HepG2 (cell line): ENCODE data around the gene CALR. TPM values are rescaled to one million over a fixed set of nuclear protein-coding genes. Genes with fewer than 3 reads are reported as not detected.
A peak's percentile ranks its signal among the peaks of the same experiment; 100 is the strongest.

ENCODE experiments used
- ATAC-seq: fragments of 200-7000 bp; cut with Tn5 transposase; 3 replicates; pipeline ENCODE4 v1.9.1; 2020; ENCODE audit warnings: mild to moderate bottlenecking, moderate library complexity
- BruUV-seq: library from RNA; stranded (reverse); fragments of 400-500 nt; replicated peaks from 2 replicates; lab custom pipeline; 2021; lab: Mats Ljungman, UMichigan
- CTCF ChIA-PET: fragments of 300-600 bp; formaldehyde crosslinking; extraction: SDS; loops from one replicate; lab custom pipeline; 2021; ENCODE audit warnings: low total read pairs, inconsistent platforms, low intra/inter-chr PET ratio; lab: Yijun Ruan, JAX
- POLR2A ChIA-PET: fragments of 350-600 bp; sonication (Branson Sonifier 250); formaldehyde crosslinking; loops from one replicate; lab custom pipeline; 2020; ENCODE audit warnings: antibody characterized with exemption, inconsistent platforms; lab: Yijun Ruan, JAX
- DNase-seq: peaks from one replicate; pipeline ENCODE4 v3.0.0-alpha.2; 2015; ENCODE audit warnings: low spot score
- FAIRE-seq: peaks from 3 replicates; lab custom pipeline; 2011; peaks lifted over from hg19 to GRCh38; lab: Jason Lieb, UNC
- H2AFZ ChIP-seq: one replicate; pipeline ENCODE4 v1.6.1; 2011; ENCODE audit warnings: low read length, inconsistent platforms
- H3K27ac ChIP-seq: fragments of 300-600 bp; 3 replicates; pipeline ENCODE4 v1.8.0; 2011; ENCODE audit warnings: mixed run types, mild to moderate bottlenecking, mixed read lengths, low read length, inconsistent platforms; ENCODE audit not compliant: insufficient read depth; ENCODE audit errors: extremely low read length
- H3K27me3 ChIP-seq, 2 experiments: fragments of 200-600 bp in 1 of 2; 2 replicates in 1 of 2; 3 replicates in 1 of 2; pipeline versions ENCODE4 v1.6.0 to v1.8.0; 2011; ENCODE audit warnings: low read length in 2 of 2, mild to moderate bottlenecking in 2 of 2, moderate library complexity in 2 of 2, inconsistent platforms in 1 of 2; ENCODE audit not compliant: insufficient read depth in 2 of 2, control insufficient read depth in 1 of 2
- H3K36me3 ChIP-seq, 2 experiments: fragments of 200-600 bp in 1 of 2; replicated peaks in 1 of 2; 2 replicates in 1 of 2; 3 replicates in 1 of 2; pipeline versions ENCODE4 v1.5.1 to v1.8.0; 2011; ENCODE audit warnings: low read length in 2 of 2, inconsistent platforms in 1 of 2; ENCODE audit not compliant: insufficient read depth in 2 of 2, control insufficient read depth in 1 of 2
- H3K4me1 ChIP-seq: 2 replicates; pipeline ENCODE4 v1.5.1; 2012; ENCODE audit warnings: low read length, inconsistent platforms; ENCODE audit not compliant: insufficient read depth
- H3K4me2 ChIP-seq: 2 replicates; pipeline ENCODE4 v1.6.0; 2011; ENCODE audit warnings: low read depth, low read length, inconsistent platforms
- H3K4me3 ChIP-seq, 3 experiments: fragments of 200-600 bp in 1 of 3; sonication (generic), shearing (Covaris generic) in 1 of 3; replicated peaks in 1 of 3; 2 replicates each; pipeline ENCODE4 v1.5.1; 2011 to 2016; ENCODE audit warnings: low read length in 3 of 3, inconsistent platforms in 2 of 3, low read depth in 2 of 3, mild to moderate bottlenecking in 2 of 3, control low read depth in 1 of 3, mixed read lengths in 1 of 3; ENCODE audit not compliant: insufficient read depth in 1 of 3
- H3K79me2 ChIP-seq: one replicate; pipeline ENCODE4 v1.6.1; 2011; ENCODE audit warnings: low read length, inconsistent platforms; ENCODE audit not compliant: insufficient read depth
- H3K9ac ChIP-seq: 2 replicates; pipeline ENCODE4 v1.6.0; 2011; ENCODE audit warnings: mild to moderate bottlenecking, low read depth, low read length, inconsistent platforms; ENCODE audit not compliant: insufficient read depth
- H3K9me3 ChIP-seq: 2 replicates; pipeline ENCODE4 v1.5.1; 2012; ENCODE audit warnings: mild to moderate bottlenecking, low read length
- H4K20me1 ChIP-seq: 2 replicates; pipeline ENCODE4 v1.6.0; 2011; ENCODE audit warnings: inconsistent platforms, mild to moderate bottlenecking, low read length, moderate library complexity; ENCODE audit not compliant: insufficient read depth
- KDM2A ChIP-seq: sonication (generic); formaldehyde crosslinking; IDR thresholded peaks from 2 replicates; pipeline ENCODE4 v1.4.0; 2020; ENCODE audit warnings: low read depth, missing genetic modification reagents, borderline replicate concordance
- ZNF205 ChIP-seq: IDR thresholded peaks from 2 replicates; pipeline ENCODE4 v1.6.1; 2018; ENCODE audit warnings: missing biosample characterization, missing genetic modification reagents
- ZNF614 ChIP-seq: IDR thresholded peaks from 2 replicates; pipeline ENCODE4 v1.6.1; 2018; ENCODE audit warnings: missing biosample characterization, missing genetic modification reagents, inconsistent platforms, borderline replicate concordance
- ZNF75D ChIP-seq: sonication (generic); formaldehyde crosslinking; IDR thresholded peaks from 2 replicates; pipeline ENCODE4 v1.8.1; 2023; ENCODE audit warnings: missing genetic modification reagents, mild to moderate bottlenecking, borderline replicate concordance
- WGBS: methylation state at CpG from one replicate; pipeline ENCODE4 v1.1.6; 2017; ENCODE audit warnings: low lambda C conversion rate; 5-methylcytosine and 5-hydroxymethylcytosine counted together
- in situ Hi-C: cut with HindIII; loops from 2 replicates; pipeline ENCODE4 v1.10.0; 2017; ENCODE audit warnings: low pct_unique_long_range_greater_than_20kb; ENCODE audit not compliant: extremely low pct_ligation_motif_present
- intact Hi-C: fragments of 100-400 bp; cut with micrococcal nuclease; formaldehyde crosslinking; loops from one replicate; pipeline ENCODE4 v1.10.0; 2022; ENCODE audit not compliant: unreplicated experiment
- polyA plus RNA-seq, 8 experiments: library from polyadenylated mRNA; depleted of rRNA in 3 of 8; stranded (reverse) in 7 of 8; unstranded in 1 of 8; fragments of >200 nt; fragmentation: Illumina TruSeq in 4 of 8; extraction: Trizol in 4 of 8; gene quantifications; 2 replicates each; pipeline versions ENCODE4 v1.2.1 to v1.2.3, GENCODE V29; 2011 to 2016; ENCODE audit warnings: low read depth in 4 of 8, missing spikeins in 1 of 8, mixed read lengths in 1 of 8; ENCODE audit not compliant: insufficient read depth in 1 of 8
- total RNA-seq, 5 experiments: library from RNA; depleted of rRNA; stranded (reverse); fragments of >200 nt; fragmentation: Illumina TruSeq; extraction: Trizol; gene quantifications; 2 replicates each; pipeline ENCODE4 v1.2.3, GENCODE V29; 2016; ENCODE audit warnings: low read depth in 1 of 5
- TF ChIP-seq, protein P1 (sequence below): sonication (generic); formaldehyde crosslinking; IDR thresholded peaks from 2 replicates; pipeline ENCODE4 v1.8.1; 2023; ENCODE audit warnings: mild to moderate bottlenecking, inconsistent platforms, moderate library complexity, missing genetic modification reagents, borderline replicate concordance
- TF ChIP-seq, protein P2 (sequence below): sonication (generic); formaldehyde crosslinking; IDR thresholded peaks from 2 replicates; pipeline ENCODE4 v1.8.0; 2022; ENCODE audit warnings: missing genetic modification reagents, mild to moderate bottlenecking, inconsistent platforms, borderline replicate concordance
- TF ChIP-seq, protein P3 (sequence below): IDR thresholded peaks from 2 replicates; pipeline ENCODE4 v1.6.1; 2012; ENCODE audit warnings: inconsistent platforms

CALR gene
- total and polyA plus RNA-seq, 2 of the 13 experiments (the other 11 are each of a cell fraction or from before 2014, with no cell fraction given): 898 to 934 TPM

DNA sequence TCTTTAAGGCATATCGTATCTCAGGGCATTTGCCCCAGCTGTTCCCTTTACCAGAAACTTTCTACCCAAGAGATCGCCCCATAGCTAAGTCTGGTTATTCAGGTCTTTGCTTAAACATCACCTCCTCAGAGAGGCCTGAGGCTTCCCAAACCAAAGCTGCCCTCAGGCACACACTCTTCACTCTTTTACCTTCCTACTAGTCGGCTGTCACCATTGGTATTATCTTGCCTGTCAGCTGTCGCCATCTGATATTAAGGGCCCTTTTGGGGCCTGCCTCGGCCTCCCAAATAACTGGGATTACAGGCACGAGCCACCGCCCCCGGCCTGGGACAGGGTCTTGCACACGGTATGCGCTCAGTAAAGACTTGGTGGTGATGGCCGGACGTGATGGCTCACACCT, 17.6 kb downstream of the CALR start:
- 41% methylated on average over 12 of the region's 12 CpGs for WGBS
- H3K79me2 ChIP-seq: peaks cover 24% of the 10 kb centered on the region
- TF ChIP-seq, protein P1, sequence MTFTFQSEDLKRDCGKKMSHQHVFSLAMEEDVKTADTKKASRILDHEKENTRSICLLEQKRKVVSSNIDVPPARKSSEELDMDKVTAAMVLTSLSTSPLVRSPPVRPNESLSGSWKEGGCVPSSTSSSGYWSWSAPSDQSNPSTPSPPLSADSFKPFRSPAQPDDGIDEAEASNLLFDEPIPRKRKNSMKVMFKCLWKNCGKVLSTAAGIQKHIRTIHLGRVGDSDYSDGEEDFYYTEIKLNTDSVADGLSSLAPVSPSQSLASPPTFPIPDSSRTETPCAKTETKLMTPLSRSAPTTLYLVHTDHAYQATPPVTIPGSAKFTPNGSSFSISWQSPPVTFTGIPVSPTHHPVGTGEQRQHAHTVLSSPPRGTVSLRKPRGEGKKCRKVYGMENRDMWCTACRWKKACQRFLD (CRISPR knock-in tag): 0 out of 2 replicates have a peak, but pooled peaks have one; percentile 6
- no peak for TF ChIP-seq ZNF614 (CRISPR knock-in tag)
- TF ChIP-seq, protein P2, sequence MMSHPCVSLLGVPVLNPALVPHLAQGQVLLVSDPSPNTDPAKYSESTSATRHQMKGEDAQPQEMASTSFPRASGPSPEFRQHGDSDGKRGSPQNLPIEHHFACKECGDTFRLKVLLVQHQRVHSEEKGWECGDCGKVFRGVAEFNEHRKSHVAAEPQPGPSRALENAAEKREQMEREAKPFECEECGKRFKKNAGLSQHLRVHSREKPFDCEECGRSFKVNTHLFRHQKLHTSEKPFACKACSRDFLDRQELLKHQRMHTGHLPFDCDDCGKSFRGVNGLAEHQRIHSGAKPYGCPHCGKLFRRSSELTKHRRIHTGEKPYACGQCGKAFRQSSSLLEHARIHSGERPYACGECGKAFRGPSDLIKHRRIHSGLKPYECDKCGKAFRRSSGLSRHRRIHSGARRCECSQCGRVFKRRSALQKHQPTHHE (CRISPR knock-in tag): no peak
- TF ChIP-seq ZNF205 (CRISPR knock-in tag): no peak
- TF ChIP-seq KDM2A (CRISPR knock-in tag): peak; percentile 5; the same call in 1 of the 2 replicates
- TF ChIP-seq, protein P3, sequence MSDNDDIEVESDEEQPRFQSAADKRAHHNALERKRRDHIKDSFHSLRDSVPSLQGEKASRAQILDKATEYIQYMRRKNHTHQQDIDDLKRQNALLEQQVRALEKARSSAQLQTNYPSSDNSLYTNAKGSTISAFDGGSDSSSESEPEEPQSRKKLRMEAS: no peak
- no peak for TF ChIP-seq ZNF75D (CRISPR knock-in tag)
- no peak overlapping the region for H2AFZ ChIP-seq
- H4K20me1 ChIP-seq: no peaks in the 10 kb centered on the region
- peak overlapping the region; percentile 82 for H3K4me2 ChIP-seq
- no peaks in the 10 kb centered on the region for H3K9me3 ChIP-seq
- intact Hi-C loops (no loop called here), in situ Hi-C loops (no loop called here)
- BruUV-seq: TSS peak; percentile 60
- CTCF ChIA-PET: no interaction called here
- H3K27me3 ChIP-seq: no peaks in the 10 kb centered on the region
- H3K4me3 ChIP-seq: peak overlapping the region; percentile 82 to 93 (median 89)
- peaks cover 11 to 26% of the 10 kb centered on the region in 2 experiments; a peak in 4 of 5 replicates for H3K36me3 ChIP-seq
- H3K4me1 ChIP-seq: peaks cover 23% of the 10 kb centered on the region
- peak overlapping the region; percentile 93 for H3K9ac ChIP-seq
- H3K27ac ChIP-seq: peak overlapping the region; percentile 17
- DNase-seq (no peak), FAIRE-seq (no peak), ATAC-seq (no peak)
- POLR2A ChIA-PET: interaction anchor here (1.2 to 3.9 kb wide), 4 partner anchors 9 to 65 kb away, joined by 3 to 25 read pairs (median 7); partner anchors contain the start of genes GCDH and RAD23A
